Measurements from ENCODE around the gene CMSS1.

Gene CMSS1

GRCh38 chr3:100081986-100082692 lies 264.5 kb downstream of the CMSS1 start:
- H3K4me3 ChIP-seq (ENCODE audit: low read depth, low read length): no peak overlapping the region
- no peak for TF ChIP-seq CTCF (IDR thresholded peaks at IDR 0.05; ENCODE audit: borderline replicate concordance, insufficient read depth, low read depth, low read length)

GRCh38 chr3:100082714-100083113 lies 265.1 kb downstream of the CMSS1 start:
- no peak overlapping the region for H3K4me3 ChIP-seq (ENCODE audit: low read depth, low read length)
- no peak for TF ChIP-seq CTCF (IDR thresholded peaks at IDR 0.05; ENCODE audit: borderline replicate concordance, insufficient read depth, low read depth, low read length)

GRCh38 chr3:100083209-100083608 lies 265.5 kb downstream of the CMSS1 start:
- no peak overlapping the region for H3K4me3 ChIP-seq (ENCODE audit: low read depth, low read length)
- TF ChIP-seq CTCF (IDR thresholded peaks at IDR 0.05; ENCODE audit: borderline replicate concordance, insufficient read depth, low read depth, low read length): no peak

- no peak overlapping the region for H3K4me3 ChIP-seq (ENCODE audit: low read depth, low read length)
- no peak for TF ChIP-seq CTCF (IDR thresholded peaks at IDR 0.05; ENCODE audit: borderline replicate concordance, insufficient read depth, low read depth, low read length)
These were observed 266.6 kb downstream of the CMSS1 start for GRCh38 chr3:100084100-100084806.

GRCh38 chr3:100086401-100086800 lies 268.7 kb downstream of the CMSS1 start:
- no peak for TF ChIP-seq CTCF (IDR thresholded peaks at IDR 0.05; ENCODE audit: borderline replicate concordance, insufficient read depth, low read depth, low read length)
- no peak overlapping the region for H3K4me3 ChIP-seq (ENCODE audit: low read depth, low read length)

GRCh38 chr3:100087198-100087597 lies 269.5 kb downstream of the CMSS1 start:
- no peak overlapping the region for H3K4me3 ChIP-seq (ENCODE audit: low read depth, low read length)
- no peak for TF ChIP-seq CTCF (IDR thresholded peaks at IDR 0.05; ENCODE audit: borderline replicate concordance, insufficient read depth, low read depth, low read length)
